HUDEP-2 (cell line): ENCODE results near the gene AOPEP.
"Not testable (repeated sequence)": the region's sequence is repeated elsewhere in the genome, so short reads cannot be mapped to it uniquely, and the experiment has no call there.

Source experiments
- DNase-seq, 76 experiments: peaks; one replicate each; lab custom pipeline; 2025; ENCODE audit not compliant: unreplicated experiment in 76 of 76; lab: John Stamatoyannopoulos, UW

The AOPEP gene

DNA sequence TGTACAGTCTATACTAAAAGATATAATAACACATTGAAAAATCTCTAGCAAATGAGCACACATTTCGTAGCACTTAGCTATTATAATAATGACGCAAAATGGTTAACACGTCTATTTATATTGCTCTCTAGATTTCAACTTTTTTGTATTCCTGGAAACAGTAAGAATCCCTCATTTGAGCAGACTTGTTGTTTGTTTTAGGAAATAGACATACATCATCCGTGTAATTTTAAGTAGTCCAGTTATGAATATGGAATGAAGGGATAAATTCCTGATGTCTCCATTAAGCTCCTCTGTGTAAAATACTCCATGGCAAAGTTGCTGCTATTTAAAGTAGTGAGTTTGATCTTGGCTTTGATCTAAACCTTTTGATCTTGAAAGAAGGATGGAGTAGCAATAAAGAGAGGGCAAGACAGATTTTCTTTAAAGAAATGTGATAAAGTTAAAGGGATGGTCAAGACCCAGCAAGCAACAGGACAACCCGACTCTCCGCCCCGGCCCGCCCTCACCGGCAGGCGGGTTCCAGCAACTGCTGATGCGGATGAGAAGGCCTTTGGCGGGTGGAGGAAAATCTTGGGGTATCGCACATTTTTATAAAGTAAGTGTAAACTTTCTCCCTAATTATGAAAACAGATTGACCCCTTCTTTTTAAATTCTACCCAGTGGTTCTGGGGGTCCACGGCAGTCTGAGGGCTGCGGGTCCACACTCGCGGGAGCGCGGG lies 277.4 kb downstream of the AOPEP start:
- DNase-seq = peak in 29 of 76 experiments; percentile 3 to 39 (median 13)

DNA sequence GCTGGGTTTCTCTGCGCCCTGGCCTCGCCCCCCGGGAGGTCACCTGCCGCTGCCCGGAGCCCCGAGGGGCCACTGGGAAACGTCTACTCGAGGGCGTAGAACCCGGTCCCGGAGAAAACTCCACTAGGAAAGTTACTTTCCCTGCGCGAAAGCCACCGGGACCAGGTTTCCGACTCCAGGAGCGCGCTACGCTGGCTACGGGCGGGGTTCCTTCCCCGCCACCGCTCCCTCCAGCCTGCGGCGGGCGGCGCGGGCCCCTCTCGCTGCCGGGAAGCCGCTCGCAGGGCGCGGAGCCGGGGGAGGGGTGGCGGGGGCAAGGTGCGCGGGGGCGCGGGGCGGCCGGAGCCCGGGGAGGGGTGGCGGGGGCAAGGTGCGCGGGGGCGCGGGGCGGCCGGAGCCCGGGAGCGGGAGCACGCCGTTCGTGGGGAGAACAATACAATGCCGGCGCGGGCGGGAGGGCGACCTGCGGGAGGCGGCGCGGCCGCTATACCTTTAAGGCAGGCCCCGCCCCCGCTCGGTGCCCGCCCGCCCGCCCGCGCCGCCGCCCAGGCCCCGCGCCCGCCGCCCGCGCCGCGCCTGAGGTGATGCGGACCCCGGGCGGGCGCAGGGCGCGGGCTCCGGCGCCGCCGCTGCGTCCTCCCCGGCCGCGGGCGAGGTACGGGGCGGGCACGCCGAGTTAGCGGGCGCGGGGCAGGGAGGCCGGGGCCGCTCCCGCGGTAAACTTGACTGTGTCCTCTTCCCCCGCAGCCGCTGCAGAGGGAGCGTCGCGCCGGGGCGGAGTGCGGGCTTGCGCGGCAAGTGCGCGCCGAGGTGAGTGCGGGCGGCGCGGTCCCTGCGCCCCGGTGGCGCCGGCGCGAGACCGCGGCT lies 278.1 kb downstream of the AOPEP start:
- peak in 24 of 76 experiments; percentile 0 to 40 (median 14) for DNase-seq

- no peak for DNase-seq
Measured at GRCh38 chr9:95005278-95006143, 279.0 kb downstream of the AOPEP start.

GRCh38 chr9:95007226-95007869 lies 280.8 kb downstream of the AOPEP start:
- DNase-seq = no peak

GRCh38 chr9:95008151-95008771 lies 281.8 kb downstream of the AOPEP start:
- no peak for DNase-seq

- no peak for DNase-seq
Measured at GRCh38 chr9:95009459-95009858, 283.0 kb downstream of the AOPEP start.

GRCh38 chr9:95010431-95010838 lies 283.9 kb downstream of the AOPEP start:
- DNase-seq = no peak

DNA sequence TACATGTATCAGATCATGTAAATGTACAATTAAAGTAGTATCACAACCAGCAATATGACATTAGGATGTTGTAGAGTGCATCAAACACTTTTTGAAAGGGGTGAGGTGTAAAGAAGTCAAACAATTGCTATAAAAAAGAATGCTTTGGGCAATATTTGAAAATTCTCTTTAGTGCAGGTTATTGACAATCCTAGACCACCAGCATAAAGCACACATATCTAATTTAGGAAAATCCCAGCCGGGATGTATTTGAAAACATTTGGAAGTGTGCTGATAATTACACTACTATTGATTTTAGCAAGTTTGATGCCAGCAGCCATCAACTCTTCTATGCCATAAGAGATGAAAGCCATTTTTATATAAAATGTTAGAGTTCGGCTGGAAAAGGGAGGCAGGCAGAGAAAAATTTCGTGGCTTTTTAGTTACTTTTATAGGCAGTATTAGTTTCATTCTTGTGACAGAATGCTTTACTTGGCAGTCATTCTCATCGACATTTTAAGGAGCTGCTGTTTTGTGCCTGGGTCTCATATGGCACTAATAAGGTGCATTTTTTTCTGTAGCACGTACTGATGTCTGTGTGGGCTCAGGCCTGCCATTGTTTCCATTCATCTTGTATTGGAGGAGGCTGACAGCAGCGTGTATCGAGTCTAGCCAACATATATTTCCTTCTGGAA lies 285.7 kb downstream of the AOPEP start:
- no peak for DNase-seq

DNA sequence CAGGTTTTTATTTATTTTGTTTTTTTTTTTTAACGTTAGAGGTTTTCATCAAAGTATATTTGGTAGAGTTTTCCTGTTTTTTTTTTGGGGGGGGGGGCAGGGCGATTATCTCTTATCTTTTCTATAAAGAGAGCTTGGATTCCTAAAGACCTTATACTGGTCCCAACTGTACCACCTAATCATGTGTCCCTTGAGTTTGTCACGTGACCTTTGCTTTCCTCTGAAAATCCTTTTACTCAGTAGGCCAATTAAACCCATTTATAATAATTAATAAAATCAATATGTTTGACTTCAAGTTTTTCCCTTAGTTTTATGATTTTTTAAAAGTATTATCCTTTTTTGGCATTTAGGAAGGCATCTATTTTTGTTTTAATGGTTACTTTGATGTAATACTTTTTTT lies 286.4 kb downstream of the AOPEP start:
- DNase-seq = no peak

GRCh38 chr9:95014917-95015316 lies 288.4 kb downstream of the AOPEP start:
- DNase-seq = no peak

DNA sequence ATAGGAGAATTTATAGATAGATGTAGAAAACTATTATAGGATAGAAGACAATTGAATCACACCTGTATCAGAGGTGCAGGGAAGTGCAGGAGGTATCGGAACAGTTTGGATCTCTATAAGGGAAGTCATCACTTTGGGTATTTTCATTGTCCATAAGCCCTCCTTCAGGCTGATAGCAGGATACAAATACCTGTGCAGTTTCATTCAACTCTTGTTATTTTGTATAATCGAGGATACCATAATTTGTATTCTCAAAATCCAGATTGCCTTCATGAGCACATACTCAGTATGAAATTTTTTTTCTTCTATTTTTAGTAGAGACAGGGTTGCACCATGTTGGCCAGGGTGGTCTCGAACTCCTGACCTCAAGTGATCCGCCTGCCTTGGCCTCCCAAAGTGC lies 289.1 kb downstream of the AOPEP start:
- no peak for DNase-seq

DNA sequence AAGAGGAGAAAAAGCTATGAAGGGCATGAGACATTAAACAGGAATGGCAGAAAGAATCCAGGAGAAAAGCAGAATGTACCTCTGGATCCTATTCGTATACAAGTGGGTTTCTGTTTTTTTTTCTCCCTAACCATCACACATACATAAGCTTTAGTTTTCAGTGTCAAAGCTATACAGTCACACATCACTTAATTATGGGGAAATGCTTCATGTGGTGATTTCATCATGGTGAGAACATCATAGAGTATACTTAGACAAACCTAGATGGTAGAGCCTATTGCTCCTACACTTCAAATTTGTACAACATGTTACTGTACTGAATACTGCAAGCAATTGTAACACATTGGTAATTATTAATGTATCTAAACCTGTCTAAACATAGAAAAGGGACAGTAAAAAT lies 290.6 kb downstream of the AOPEP start:
- no peak for DNase-seq

DNA sequence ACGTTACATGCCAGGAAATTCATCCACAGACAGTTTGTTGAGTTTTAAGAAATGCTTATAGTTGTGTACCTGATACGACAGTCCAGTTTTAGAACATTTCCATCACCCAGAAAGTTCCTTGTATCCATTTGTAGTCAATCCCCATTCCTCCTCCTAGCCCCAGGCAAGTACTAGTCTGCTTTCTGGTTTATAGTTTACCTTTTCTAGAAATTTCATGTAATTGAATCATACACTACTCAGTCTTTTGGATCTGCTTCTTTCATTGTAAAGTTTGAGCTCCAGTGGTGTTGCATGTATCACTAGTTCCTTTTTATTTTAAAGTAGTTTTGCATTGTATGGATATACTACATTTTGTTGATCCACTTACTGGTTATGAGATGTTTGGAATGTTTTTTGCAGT lies 291.2 kb downstream of the AOPEP start:
- DNase-seq = no peak

GRCh38 chr9:95018099-95018936 lies 291.8 kb downstream of the AOPEP start:
- no peak for DNase-seq

DNA sequence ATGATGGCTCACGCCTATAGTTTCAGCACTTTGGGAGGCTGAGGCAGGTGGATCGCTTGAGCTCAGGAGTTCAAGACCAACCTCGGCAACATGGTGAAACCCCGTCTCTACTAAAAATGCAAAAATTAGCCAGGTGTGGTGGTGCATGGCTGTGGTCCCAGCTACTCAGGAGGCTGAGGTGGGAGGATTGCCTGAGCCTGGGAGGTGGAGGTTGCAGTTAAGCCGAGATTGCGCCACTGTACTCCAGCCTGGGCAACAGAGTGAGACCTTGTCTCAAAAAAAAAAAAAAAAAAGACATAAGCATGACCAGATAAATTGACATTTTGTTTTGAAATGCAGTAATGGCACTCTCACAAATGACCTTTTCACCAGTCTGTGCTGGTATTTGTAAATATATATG lies 294.1 kb downstream of the AOPEP start:
- DNase-seq = not testable (repeated sequence)

- no peak for DNase-seq
Measured at GRCh38 chr9:95021166-95021886, 294.8 kb downstream of the AOPEP start.

- no peak for DNase-seq
Measured at GRCh38 chr9:95022657-95023056, 296.2 kb downstream of the AOPEP start.
